Small intestine (tissue), 7 donors: ENCODE data around the gene PSME3IP1. TPM values are rescaled to one million over a fixed set of nuclear protein-coding genes. Genes with fewer than 3 reads are reported as not detected.
"Not testable (repeated sequence)": the region's sequence is repeated elsewhere in the genome, so short reads cannot be mapped to it uniquely, and the experiment has no call there.

Experiments
- DNase-seq, 2 donors: peaks; one replicate each; pipeline versions ENCODE4 v3.0.0 to v3.0.0-alpha.2; 2013
- FAIRE-seq: peaks from 2 replicates; lab custom pipeline; 2012; peaks lifted over from hg19 to GRCh38; lab: Jason Lieb, UNC
- H3K27ac ChIP-seq, 3 donors: one replicate each; pipeline ENCODE4 v1.5.1; 2013; ENCODE audit warnings: low read length in 2 of 3, mild to moderate bottlenecking in 2 of 3, control low read depth in 1 of 3, inconsistent platforms in 1 of 3, low read depth in 1 of 3, moderate library complexity in 1 of 3
- H3K27me3 ChIP-seq, 3 donors: one replicate each; pipeline ENCODE4 v1.6.1; 2013; ENCODE audit warnings: low read length in 3 of 3, inconsistent platforms in 1 of 3; ENCODE audit not compliant: control insufficient read depth in 3 of 3, insufficient read depth in 3 of 3
- H3K36me3 ChIP-seq, 3 donors: one replicate each; pipeline ENCODE4 v1.6.1; 2013; ENCODE audit warnings: low read length in 3 of 3, inconsistent platforms in 1 of 3, low read depth in 1 of 3, mild to moderate bottlenecking in 1 of 3, moderate library complexity in 1 of 3; ENCODE audit not compliant: control insufficient read depth in 3 of 3, insufficient read depth in 2 of 3
- H3K4me1 ChIP-seq, 3 donors: one replicate each; pipeline ENCODE4 v1.6.1; 2013; ENCODE audit warnings: low read length in 2 of 3, inconsistent platforms in 1 of 3, low read depth in 1 of 3, mild to moderate bottlenecking in 1 of 3, moderate library complexity in 1 of 3; ENCODE audit not compliant: control insufficient read depth in 3 of 3, insufficient read depth in 2 of 3
- H3K4me3 ChIP-seq, 3 donors: one replicate each; pipeline ENCODE4 v1.5.1; 2013; ENCODE audit warnings: low read length in 3 of 3, control low read depth in 1 of 3, inconsistent platforms in 1 of 3, low read depth in 1 of 3, mild to moderate bottlenecking in 1 of 3, moderate library complexity in 1 of 3
- H3K9me3 ChIP-seq, 2 donors: one replicate each; pipeline ENCODE4 v1.6.1; 2013; ENCODE audit warnings: low read depth in 1 of 2, low read length in 1 of 2; ENCODE audit not compliant: control insufficient read depth in 2 of 2, insufficient read depth in 1 of 2
- WGBS, 3 donors: extraction: QIAGEN DNeasy Blood & Tissue Kit; methylation state at CpG; one replicate each; pipeline ENCODE4 v1.1.7; 2013; 5-methylcytosine and 5-hydroxymethylcytosine counted together
- polyA plus RNA-seq, 4 donors: library from polyadenylated mRNA; stranded (reverse) in 3 of 4; unstranded in 1 of 4; fragments of 200-250 nt in 3 of 4; fragments of 120-200 nt in 1 of 4; gene quantifications; one replicate each; pipeline versions ENCODE4 v1.2.1 to v1.2.3, GENCODE V29; 2013
- donor health status: healthy with polysubstance abuse.
- donor health status: control.
- donor health status: control.
- donor health status: Bipolar disorder and iron deficiency.
- donor health status: healthy.

The PSME3IP1 gene
- polyA plus RNA-seq, 4 donors: 60.8 to 93.4 (median 70.6) TPM

GRCh38 chr16:57192720-57193486 lies 7.1 kb upstream of the PSME3IP1 start:
- H3K36me3 ChIP-seq: peaks cover 0 to 28% (median 0%) of the 10 kb centered on the region in 3 donors
- H3K9me3 ChIP-seq: no peaks in the 10 kb centered on the region
- no peak overlapping the region for H3K27ac ChIP-seq
- DNase-seq (no peak), FAIRE-seq (no peak)
- peaks cover 0 to 11% (median 0%) of the 10 kb centered on the region in 3 donors for H3K4me1 ChIP-seq
- H3K27me3 ChIP-seq: no peaks in the 10 kb centered on the region
- no peak overlapping the region for H3K4me3 ChIP-seq
- WGBS, 3 donors: 77 to 85% (median 83%) methylated on average over 7 of the region's 7 CpGs

DNA sequence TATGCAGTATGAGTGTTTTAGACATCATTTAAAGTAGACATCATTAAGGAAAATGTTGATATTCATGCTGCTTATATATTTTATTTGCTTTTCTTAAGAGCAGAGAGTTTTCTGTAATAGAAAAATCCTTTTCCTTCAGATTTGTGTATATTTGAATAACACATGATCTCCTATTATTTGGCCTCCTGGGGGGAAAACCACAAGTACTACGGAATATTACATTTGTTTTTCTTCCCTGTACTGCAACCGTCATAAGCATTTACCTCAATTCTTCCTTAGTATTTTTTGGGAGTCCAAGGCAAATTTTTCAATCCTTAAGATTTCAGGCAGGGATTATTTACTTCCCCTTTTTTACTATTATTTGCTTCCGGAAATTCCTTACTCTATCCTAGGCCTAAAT lies 6.3 kb upstream of the PSME3IP1 start:
- Histone ChIP-seq H3K27ac (no peak overlapping the region), H3K4me3 (no peak overlapping the region), H3K27me3 (no peaks in the 10 kb centered on the region), H3K9me3 (no peaks in the 10 kb centered on the region), H3K36me3 (peaks cover 0 to 24% (median 0%) of the 10 kb centered on the region in 3 donors), H3K4me1 (peaks cover 0 to 11% (median 0%) of the 10 kb centered on the region in 3 donors)
- WGBS, 3 donors: 88 to 97% (median 96%) methylated on average over 3 of the region's 3 CpGs
- no peak for FAIRE-seq
- DNase-seq: no peak

- H3K4me1 ChIP-seq: peaks cover 0 to 11% (median 0%) of the 10 kb centered on the region in 3 donors
- peak in 1 of 2 donors; percentile 9 for DNase-seq
- no peaks in the 10 kb centered on the region for H3K27me3 ChIP-seq
- no peak overlapping the region for H3K27ac ChIP-seq
- WGBS, 3 donors: 68 to 82% (median 81%) methylated on average over 3 of the region's 3 CpGs
- no peak for FAIRE-seq
- no peaks in the 10 kb centered on the region for H3K9me3 ChIP-seq
- peaks cover 0 to 24% (median 0%) of the 10 kb centered on the region in 3 donors for H3K36me3 ChIP-seq
- H3K4me3 ChIP-seq: no peak overlapping the region
These were observed 5.3 kb upstream of the PSME3IP1 start for GRCh38 chr16:57191056-57191571.

DNA sequence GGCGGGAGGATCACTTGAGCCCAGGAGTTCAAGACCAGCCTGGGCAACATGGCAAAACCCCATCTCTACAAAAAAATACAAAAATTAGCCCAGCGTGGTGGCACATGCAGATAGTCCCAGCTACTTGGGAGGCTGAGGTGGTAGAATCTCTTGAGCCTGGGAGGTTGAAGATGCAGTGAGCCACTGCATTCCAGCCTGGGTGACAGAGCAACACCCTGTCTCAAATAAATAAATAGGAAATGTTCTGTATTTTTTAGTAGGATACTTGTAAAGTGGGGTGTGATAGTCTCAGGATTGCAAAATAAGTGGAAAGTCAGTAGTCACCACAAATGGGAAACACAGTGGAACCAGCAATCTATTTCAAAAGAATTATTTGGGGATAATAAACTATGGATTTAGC lies 4.3 kb upstream of the PSME3IP1 start:
- H3K4me3 ChIP-seq: no peak overlapping the region
- DNase-seq (no peak), FAIRE-seq (no peak)
- H3K36me3 ChIP-seq: peaks cover 0 to 18% (median 0%) of the 10 kb centered on the region in 3 donors
- no peak overlapping the region for H3K27ac ChIP-seq
- H3K27me3 ChIP-seq: no peaks in the 10 kb centered on the region
- no peaks in the 10 kb centered on the region for H3K9me3 ChIP-seq
- peaks cover 0 to 11% (median 0%) of the 10 kb centered on the region in 3 donors for H3K4me1 ChIP-seq
- WGBS, 3 donors: 95 to 100% (median 96%) methylated on average over 2 of the region's 2 CpGs

GRCh38 chr16:57189527-57189926 lies 3.7 kb upstream of the PSME3IP1 start:
- H3K27ac ChIP-seq, H3K27me3 ChIP-seq, H3K9me3 ChIP-seq, H3K4me1 ChIP-seq, FAIRE-seq, H3K4me3 ChIP-seq, DNase-seq: not testable (repeated sequence)
- 98 to 100% (median 100%) methylated on average over 4 of the region's 4 CpGs for WGBS, 3 donors
- H3K36me3 ChIP-seq: peaks cover 0 to 17% (median 0%) of the 10 kb centered on the region in 3 donors

DNA sequence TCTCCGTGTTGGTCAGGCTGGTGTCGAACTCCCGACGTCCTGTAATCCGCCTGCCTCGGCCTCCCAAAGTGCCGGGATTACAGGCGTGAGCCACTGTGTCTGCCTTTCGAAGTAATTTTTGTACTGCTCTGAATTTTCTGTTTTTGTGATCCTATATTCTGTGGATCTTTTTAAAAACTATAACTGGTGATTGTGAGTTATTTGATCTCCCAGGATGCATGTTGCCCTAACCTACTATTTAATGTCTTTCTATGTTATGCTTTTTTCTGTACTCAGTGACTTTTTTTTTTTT lies 2.8 kb upstream of the PSME3IP1 start:
- FAIRE-seq (no peak), DNase-seq (no peak)
- Histone ChIP-seq H3K27ac (no peak overlapping the region), H3K36me3 (peaks cover 0 to 15% (median 0%) of the 10 kb centered on the region in 3 donors), H3K4me1 (peaks cover 0 to 9% (median 0%) of the 10 kb centered on the region in 3 donors), H3K27me3 (no peaks in the 10 kb centered on the region), H3K9me3 (no peaks in the 10 kb centered on the region), H3K4me3 (no peak overlapping the region)
- 49 to 89% (median 68%) methylated on average over 9 of the region's 9 CpGs for WGBS, 3 donors

- H3K4me3 ChIP-seq: peak overlapping the region in 2 of 3 donors; percentile 72 to 91
- H3K9me3 ChIP-seq: not testable (repeated sequence)
These were observed 2.3 kb upstream of the PSME3IP1 start for GRCh38 chr16:57187902-57188710.

More at GRCh38 chr16:57187902-57188710, 2.3 kb upstream of the PSME3IP1 start:
- not testable (repeated sequence) for FAIRE-seq, H3K4me1 ChIP-seq, H3K27me3 ChIP-seq
- H3K36me3 ChIP-seq: peaks cover 0 to 12% (median 0%) of the 10 kb centered on the region in 3 donors
- peak overlapping the region; percentile 65 to 96 (median 95) for H3K27ac ChIP-seq
- 21 to 66% (median 43%) methylated on average over 18 of the region's 18 CpGs for WGBS, 3 donors
- DNase-seq: peak in 1 of 2 donors; percentile 29
